HG02852 (cell line): Measurements from ENCODE around the gene BTNL8.
"Not testable (repeated sequence)": the region's sequence is repeated elsewhere in the genome, so short reads cannot be mapped to it uniquely, and the experiment has no call there.

Experiments
- ATAC-seq: cut with Tn5 transposase; IDR thresholded peaks from one replicate; pipeline ENCODE4 v1.9.1; 2021; ENCODE audit warnings: mild to moderate bottlenecking, moderate library complexity; ENCODE audit not compliant: unreplicated experiment

BTNL8 gene

GRCh38 chr5:180874804-180875582 is 24.0 kb upstream of the BTNL8 start:
- no peak for ATAC-seq

GRCh38 chr5:180875860-180876426 is 23.0 kb upstream of the BTNL8 start:
- ATAC-seq: no peak

GRCh38 chr5:180885845-180886529 is 13.0 kb upstream of the BTNL8 start:
- ATAC-seq: not testable (repeated sequence)

- no peak for ATAC-seq
Measured at GRCh38 chr5:180889381-180889780, 9.6 kb upstream of the BTNL8 start.

GRCh38 chr5:180895330-180895729 is 3.6 kb upstream of the BTNL8 start:
- ATAC-seq: not testable (repeated sequence)

GRCh38 chr5:180900178-180900577 is 1.2 kb downstream of the BTNL8 start:
- no peak for ATAC-seq

- no peak for ATAC-seq
Measured at GRCh38 chr5:180901319-180902009, 2.5 kb downstream of the BTNL8 start.

- ATAC-seq: no peak
Measured at GRCh38 chr5:180908400-180908799, 9.4 kb downstream of the BTNL8 start.

GRCh38 chr5:180908998-180909731 is 10.2 kb downstream of the BTNL8 start:
- no peak for ATAC-seq

- no peak for ATAC-seq
Measured at GRCh38 chr5:180909782-180910181, 10.8 kb downstream of the BTNL8 start.

GRCh38 chr5:180910182-180910581 is 11.2 kb downstream of the BTNL8 start:
- no peak for ATAC-seq

- ATAC-seq: no peak
Measured at GRCh38 chr5:180910735-180911134, 11.8 kb downstream of the BTNL8 start.

GRCh38 chr5:180914646-180915045 is 15.7 kb downstream of the BTNL8 start:
- no peak for ATAC-seq

- ATAC-seq: no peak
Measured at GRCh38 chr5:180915924-180916323, 17.0 kb downstream of the BTNL8 start.

- no peak for ATAC-seq
Measured at GRCh38 chr5:180918380-180918779, 19.4 kb downstream of the BTNL8 start.

- no peak for ATAC-seq
Measured at GRCh38 chr5:180920710-180921109, 21.8 kb downstream of the BTNL8 start.

- ATAC-seq: no peak
Measured at GRCh38 chr5:180922932-180923331, 24.0 kb downstream of the BTNL8 start.

GRCh38 chr5:180932660-180933059 is 33.7 kb downstream of the BTNL8 start:
- no peak for ATAC-seq

GRCh38 chr5:180935203-180935602 is 36.2 kb downstream of the BTNL8 start:
- ATAC-seq: no peak

GRCh38 chr5:180938294-180938693 is 39.3 kb downstream of the BTNL8 start:
- ATAC-seq: no peak
